ENCODE data around the gene CCDC146.
"Not testable (repeated sequence)": the region's sequence is repeated elsewhere in the genome, so short reads cannot be mapped to it uniquely, and the experiment has no call there.

CCDC146 gene

GRCh38 chr7:77154917-77155464 is 32.6 kb downstream of the CCDC146 start:
- DNase-seq (ENCODE audit: low read depth): not testable (repeated sequence)

DNA sequence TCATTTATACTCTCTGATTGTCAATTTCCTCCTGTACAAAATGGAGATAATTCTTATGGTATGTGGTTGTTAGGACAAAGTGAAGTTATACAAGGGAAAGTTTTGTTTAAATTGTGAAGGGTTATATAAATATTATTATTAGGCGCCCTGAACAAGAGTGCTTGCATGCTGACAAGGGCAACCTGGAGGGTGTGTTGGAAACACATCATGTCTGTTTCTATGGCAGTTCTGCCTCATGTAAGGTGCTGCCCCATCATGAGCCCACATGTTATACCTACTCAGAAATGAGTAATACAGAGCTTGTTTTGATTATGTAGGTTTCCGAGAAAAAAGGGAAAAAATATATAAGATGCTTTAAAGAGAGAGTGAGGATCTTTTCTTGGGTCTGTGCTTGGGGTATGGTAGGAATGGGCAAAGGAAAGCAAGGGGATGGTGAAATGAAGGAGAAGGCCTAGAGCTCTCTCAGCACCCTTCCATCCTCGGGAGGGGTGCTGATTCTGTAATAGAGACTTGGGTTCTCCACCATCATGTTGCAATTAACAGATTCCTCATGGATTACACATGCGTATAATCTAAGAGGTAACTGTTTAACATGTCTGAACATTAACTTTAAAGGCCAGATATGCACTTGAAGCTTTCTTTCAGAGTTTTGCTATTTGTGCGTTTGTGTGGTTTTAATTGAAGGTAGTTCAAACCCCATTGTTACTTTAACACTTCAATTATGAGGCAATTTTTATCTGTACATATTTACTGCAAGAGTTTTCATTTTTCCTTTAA is 33.4 kb downstream of the CCDC146 start:
- not testable (repeated sequence) for DNase-seq (ENCODE audit: low read depth)

DNA sequence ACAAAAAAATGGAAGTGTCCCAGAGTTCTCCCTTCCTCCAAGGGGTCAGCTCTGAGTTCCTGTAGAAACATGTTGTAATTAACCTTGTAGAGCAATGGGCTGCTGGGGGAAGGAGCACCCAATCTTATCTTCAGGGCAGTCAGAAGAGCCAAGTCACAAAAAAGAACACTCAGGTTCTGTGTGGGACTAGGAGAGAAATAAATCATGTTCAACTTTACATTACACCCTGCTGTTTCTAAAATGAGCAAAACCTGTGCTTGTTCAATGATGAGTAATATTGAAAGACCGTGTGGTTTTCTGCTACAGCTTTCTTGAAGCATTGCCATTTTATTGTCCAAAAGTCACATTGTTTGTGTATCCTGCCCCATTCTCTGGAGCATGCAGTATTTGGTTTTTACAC is 34.6 kb downstream of the CCDC146 start:
- not testable (repeated sequence) for DNase-seq (ENCODE audit: low read depth)

GRCh38 chr7:77157446-77157845 is 35.0 kb downstream of the CCDC146 start:
- DNase-seq (ENCODE audit: low read depth): no peak

GRCh38 chr7:77171073-77171472 is 48.7 kb downstream of the CCDC146 start:
- DNase-seq (ENCODE audit: low read depth): not testable (repeated sequence)

- not testable (repeated sequence) for DNase-seq (ENCODE audit: low read depth)
These were observed 50.2 kb downstream of the CCDC146 start for GRCh38 chr7:77172437-77173172.

GRCh38 chr7:77174418-77174817 is 52.0 kb downstream of the CCDC146 start:
- not testable (repeated sequence) for DNase-seq (ENCODE audit: low read depth)

DNA sequence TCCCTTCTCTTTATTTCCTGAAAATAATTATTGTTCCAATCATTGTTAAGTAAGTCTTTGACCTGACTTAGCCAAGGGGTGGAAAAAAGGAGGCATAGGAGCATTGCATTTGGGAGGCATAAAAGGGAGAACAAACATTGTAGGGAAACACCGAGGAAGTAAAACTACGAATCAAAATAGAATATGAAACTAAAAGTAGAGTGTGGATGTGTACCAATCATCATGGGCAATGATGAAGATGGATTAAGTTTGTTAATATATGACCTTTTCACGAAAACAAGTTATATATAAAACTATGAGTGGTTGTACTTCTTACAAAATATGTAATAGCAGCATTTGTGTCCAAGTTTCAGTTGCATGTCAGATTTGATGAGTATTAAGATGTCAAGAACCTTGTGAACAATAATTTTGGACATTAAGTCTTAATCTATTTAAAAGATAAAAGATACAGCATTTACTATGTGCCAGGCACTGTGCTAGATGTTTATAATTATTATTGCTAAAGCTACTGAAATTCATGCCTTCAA is 52.9 kb downstream of the CCDC146 start:
- not testable (repeated sequence) for DNase-seq (ENCODE audit: low read depth)

DNA sequence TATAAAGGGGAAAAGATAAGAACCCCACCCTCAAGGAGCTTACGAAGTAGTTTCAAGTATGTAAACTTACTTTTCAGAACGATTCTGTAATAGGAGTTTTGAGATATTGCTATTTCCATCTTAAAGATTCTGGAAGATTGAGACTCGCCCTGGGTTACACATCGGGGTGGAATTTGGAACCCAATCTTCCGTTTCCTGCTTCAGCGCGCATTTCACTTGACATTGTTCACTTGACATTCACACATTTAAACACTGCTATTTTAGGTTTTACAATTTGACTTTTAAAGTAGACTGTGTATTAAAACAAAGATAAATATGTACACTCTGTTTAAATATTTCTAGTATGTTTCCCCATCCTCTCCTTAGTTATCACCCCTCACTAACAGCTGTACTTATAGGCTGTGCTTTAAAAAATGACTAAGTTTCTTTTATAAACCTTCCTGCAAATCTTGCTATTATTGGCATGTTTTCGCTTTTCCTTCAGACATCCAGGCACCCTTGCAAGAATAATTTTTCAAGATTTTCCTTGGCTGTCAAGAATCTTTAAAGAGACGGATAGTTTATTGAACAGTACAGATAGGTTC is 55.0 kb downstream of the CCDC146 start:
- DNase-seq (ENCODE audit: low read depth): not testable (repeated sequence)

GRCh38 chr7:77178024-77178423 is 55.6 kb downstream of the CCDC146 start:
- DNase-seq (ENCODE audit: low read depth): not testable (repeated sequence)

DNA sequence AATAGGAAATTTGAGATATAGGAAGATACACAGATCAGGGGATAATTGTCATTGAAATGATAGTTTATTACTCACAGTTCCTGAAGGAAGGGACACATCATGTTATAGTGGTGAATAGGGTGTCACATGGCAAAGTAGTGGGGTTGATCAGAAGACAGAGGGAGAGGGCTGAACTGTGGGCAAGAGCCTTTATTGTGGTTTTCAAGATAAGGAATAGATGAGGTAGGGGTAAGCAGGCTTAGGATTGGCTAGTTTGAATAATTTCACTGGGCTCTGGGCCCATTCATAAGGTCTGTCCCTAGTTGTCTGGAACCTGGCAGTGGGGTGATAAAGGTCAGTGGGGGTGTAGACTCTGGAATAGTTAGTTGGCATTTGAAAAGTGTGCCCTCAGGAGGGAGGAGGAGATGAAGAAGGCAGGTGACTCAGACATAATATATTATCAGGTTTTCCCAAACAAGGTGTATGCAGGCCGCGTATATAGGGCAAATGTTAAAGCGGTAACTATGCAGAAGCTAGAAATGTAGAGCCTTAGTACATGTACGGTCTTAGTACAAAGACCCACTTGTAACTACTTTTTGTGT is 58.7 kb downstream of the CCDC146 start:
- no peak for DNase-seq (ENCODE audit: low read depth)

DNA sequence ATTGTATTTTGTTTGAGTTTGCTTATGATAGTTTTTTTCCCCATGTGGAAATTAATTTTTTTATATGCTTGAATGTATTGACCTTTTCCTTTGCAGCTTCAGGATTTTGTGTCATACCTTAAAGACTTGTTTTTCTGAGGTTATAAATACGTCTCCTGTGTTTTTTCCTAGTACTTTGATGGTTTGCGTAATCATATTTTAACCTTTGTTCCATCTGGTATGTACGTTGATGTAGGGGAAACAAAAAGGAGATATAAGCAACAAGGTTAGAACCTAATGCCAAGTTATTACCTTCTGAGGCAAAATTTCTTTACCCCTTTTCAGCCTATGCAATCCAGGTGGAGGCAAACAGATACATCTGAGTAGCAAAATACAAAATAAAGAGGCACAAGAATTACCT is 59.3 kb downstream of the CCDC146 start:
- no peak for DNase-seq (ENCODE audit: low read depth)

GRCh38 chr7:77182261-77182660 is 59.8 kb downstream of the CCDC146 start:
- DNase-seq (ENCODE audit: low read depth): no peak

DNA sequence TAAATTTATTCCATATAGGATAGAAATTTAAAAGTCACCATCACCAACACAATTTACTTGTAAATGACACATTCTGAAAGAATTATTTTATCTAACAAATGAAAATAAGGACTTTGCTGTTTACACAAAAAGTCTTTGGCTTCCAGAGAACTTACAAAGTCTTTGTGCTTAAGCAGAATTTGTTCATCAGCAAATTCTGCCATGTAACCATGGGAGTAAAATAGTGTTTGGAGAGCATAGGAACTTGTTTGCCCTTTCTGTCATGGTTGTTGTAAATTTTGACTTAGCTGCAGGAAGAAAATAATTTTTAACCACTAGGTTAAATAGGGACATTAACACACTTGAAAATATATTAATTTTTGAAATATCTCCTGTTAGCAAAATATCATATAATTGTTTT is 62.0 kb downstream of the CCDC146 start:
- DNase-seq (ENCODE audit: low read depth): no peak

GRCh38 chr7:77184990-77185389 is 62.6 kb downstream of the CCDC146 start:
- DNase-seq (ENCODE audit: low read depth): peak; percentile 2

- DNase-seq (ENCODE audit: low read depth): no peak
These were observed 63.5 kb downstream of the CCDC146 start for GRCh38 chr7:77185866-77186265.

DNA sequence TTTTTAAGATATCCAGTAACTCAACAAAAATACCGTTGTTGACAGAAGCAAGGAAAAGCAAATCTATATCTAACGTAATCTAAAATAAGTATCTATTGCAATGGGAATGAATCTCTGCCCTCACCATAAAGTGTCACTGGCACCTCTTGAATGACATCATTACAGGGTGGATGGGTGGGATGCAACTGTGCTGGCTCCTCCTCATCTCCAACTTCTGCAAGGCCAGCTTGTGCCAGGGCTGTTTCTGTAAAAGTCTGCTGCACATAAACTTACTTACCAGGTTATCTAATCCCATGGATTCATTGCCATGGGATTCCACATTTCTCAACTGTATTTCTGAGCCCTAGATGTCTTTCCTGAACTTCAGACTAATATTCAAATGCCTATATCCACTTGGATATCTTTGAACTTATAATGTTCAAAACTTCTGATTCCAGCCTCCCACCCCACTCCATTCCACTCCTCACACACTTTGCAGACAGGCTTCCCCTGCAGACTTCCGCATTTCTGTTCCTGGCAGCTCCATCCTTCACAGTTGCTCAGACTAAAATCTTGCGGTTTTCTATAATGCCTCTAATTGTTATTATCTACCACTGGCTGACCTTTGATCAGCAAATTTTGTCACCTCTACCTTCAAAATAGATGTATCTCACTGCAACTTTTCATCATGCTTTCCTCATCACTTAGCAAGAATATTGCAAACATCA is 66.5 kb downstream of the CCDC146 start:
- DNase-seq (ENCODE audit: low read depth): no peak

- DNase-seq (ENCODE audit: low read depth): no peak
These were observed 74.7 kb downstream of the CCDC146 start for GRCh38 chr7:77197141-77197540.

DNA sequence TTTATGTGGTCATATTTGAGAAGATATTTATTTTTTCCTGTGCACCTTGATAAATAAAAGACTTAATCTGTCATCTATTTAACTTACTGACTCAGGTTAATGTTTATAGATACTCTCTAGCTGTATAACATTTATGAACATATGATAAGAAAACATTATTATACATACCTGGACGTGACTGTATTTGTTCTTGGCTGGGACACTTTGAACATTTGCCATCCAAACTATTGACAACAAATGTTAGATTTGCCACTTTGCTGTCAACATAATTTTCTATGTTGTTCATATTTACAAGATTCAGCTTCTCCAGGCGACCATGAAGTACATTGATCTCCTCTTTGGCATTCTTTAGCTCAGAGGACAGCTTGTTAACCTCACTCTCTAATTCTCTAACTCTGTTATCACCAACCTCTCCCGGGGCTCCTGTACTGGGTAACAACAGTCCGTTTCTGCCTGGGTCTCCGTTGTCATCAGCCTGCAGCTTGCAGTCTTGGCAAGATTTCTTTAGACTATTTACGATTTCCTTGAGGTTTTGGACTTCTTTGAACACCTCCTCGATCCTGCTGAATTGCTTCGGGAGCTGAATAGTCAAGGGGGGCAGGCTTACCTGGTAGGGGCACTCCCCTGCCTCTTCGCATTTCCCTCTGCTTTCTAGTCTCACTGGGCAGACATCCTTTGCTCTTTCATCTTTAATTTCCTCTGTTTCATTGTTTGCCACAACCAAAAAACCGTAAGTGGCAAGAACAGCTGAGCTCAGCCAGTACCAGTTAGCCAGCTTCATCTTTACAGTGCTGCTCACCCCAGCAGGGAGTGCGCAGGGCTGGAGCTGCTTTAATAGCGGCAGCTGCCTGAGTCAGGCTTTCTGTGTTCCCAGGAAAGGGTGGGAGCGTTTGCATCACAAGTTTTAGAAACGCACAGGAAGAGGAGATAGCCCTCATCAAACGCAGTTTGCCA is 76.9 kb downstream of the CCDC146 start, which contains the start of gene FGL2:
TSS of gene FGL2 (minus strand) at position 807 of the 954 bp plus-strand sequence. CDS start at position 781, 26 bp downstream.
- DNase-seq (ENCODE audit: low read depth): peak; percentile 0

- DNase-seq (ENCODE audit: low read depth): no peak
These were observed 78.1 kb downstream of the CCDC146 start for GRCh38 chr7:77200542-77200941.

Data from fibroblast of the conjunctiva (primary cell).